K562 (cell line): ENCODE measurements around the gene FN3KRP. TPM values are rescaled to one million over a fixed set of nuclear protein-coding genes. Genes with fewer than 3 reads are reported as not detected.

Experiments used
- ATAC-seq: fragments of 200-7000 bp; cut with Tn5 transposase; 3 replicates; pipeline ENCODE4 v1.9.1; 2020; ENCODE audit warnings: moderate library complexity
- BruUV-seq: library from RNA; stranded (reverse); fragments of 400-500 nt; replicated peaks from 2 replicates; lab custom pipeline; 2021; lab: Mats Ljungman, UMichigan
- CTCF ChIA-PET: fragments of 300-600 bp; formaldehyde crosslinking; extraction: SDS; loops from one replicate; lab custom pipeline; 2021; ENCODE audit warnings: low intra/inter-chr PET ratio; lab: Yijun Ruan, JAX
- POLR2A ChIA-PET: fragments of 300-600, 350-650 bp; sonication (Branson Sonifier 250); formaldehyde crosslinking; extraction: SDS; loops from one replicate; lab custom pipeline; 2021; ENCODE audit warnings: antibody characterized with exemption, inconsistent platforms; lab: Yijun Ruan, JAX
- DNase-seq, 4 experiments: peaks; one replicate each; pipeline versions ENCODE4 v3.0.0 to v3.0.0-alpha.2; 2011 to 2018; ENCODE audit warnings: low spot score in 3 of 4, mixed read lengths in 3 of 4; ENCODE audit errors: extremely low read depth in 1 of 4
- FAIRE-seq: peaks from 2 replicates; lab custom pipeline; 2011; peaks lifted over from hg19 to GRCh38; lab: Jason Lieb, UNC
- H2AFZ ChIP-seq: 2 replicates; pipeline ENCODE4 v1.6.0; 2011; ENCODE audit warnings: low read depth, low read length, control low read depth, inconsistent platforms
- H3K27ac ChIP-seq: fragments of 200-600 bp; 3 replicates; pipeline ENCODE4 v1.8.0; 2011; ENCODE audit warnings: low read depth, mild to moderate bottlenecking, control low read depth, inconsistent platforms, low read length, moderate library complexity, mixed read lengths; ENCODE audit errors: extremely low read depth
- H3K27me3 ChIP-seq, 2 experiments: fragments of 300-600 bp in 1 of 2; 2 replicates in 1 of 2; 3 replicates in 1 of 2; pipeline versions ENCODE4 v1.6.0 to v1.8.0; 2011; ENCODE audit warnings: inconsistent platforms in 2 of 2, low read length in 2 of 2, mild to moderate bottlenecking in 1 of 2, mixed read lengths in 1 of 2, moderate library complexity in 1 of 2; ENCODE audit not compliant: control insufficient read depth in 2 of 2, insufficient read depth in 2 of 2
- H3K36me3 ChIP-seq: fragments of 300-600 bp; 3 replicates; pipeline ENCODE4 v1.8.0; 2011; ENCODE audit warnings: mild to moderate bottlenecking, low read length, inconsistent platforms; ENCODE audit not compliant: control insufficient read depth, insufficient read depth
- H3K4me1 ChIP-seq, 2 experiments: fragments of 200-600 bp in 1 of 2; replicated peaks in 1 of 2; 2 replicates in 1 of 2; 3 replicates in 1 of 2; pipeline versions ENCODE4 v1.5.1 to v1.8.0; 2011; ENCODE audit warnings: inconsistent platforms in 2 of 2, low read length in 2 of 2, mild to moderate bottlenecking in 1 of 2, mixed read lengths in 1 of 2, moderate library complexity in 1 of 2; ENCODE audit not compliant: control insufficient read depth in 2 of 2, insufficient read depth in 2 of 2
- H3K4me2 ChIP-seq: 2 replicates; pipeline ENCODE4 v1.6.1; 2011; ENCODE audit warnings: low read length, control low read depth, inconsistent platforms, mixed read lengths; ENCODE audit not compliant: insufficient read depth
- H3K4me3 ChIP-seq: fragments of 200-600 bp; sonication (generic), shearing (Covaris generic); 2 replicates; pipeline ENCODE4 v1.5.1; 2016; ENCODE audit warnings: control low read depth, inconsistent platforms
- H3K79me2 ChIP-seq: fragments of 200-600 bp; 3 replicates; pipeline ENCODE4 v1.8.0; 2011; ENCODE audit warnings: low read length, inconsistent platforms; ENCODE audit not compliant: control insufficient read depth, insufficient read depth
- H3K9ac ChIP-seq, 2 experiments: 2 replicates each; pipeline versions ENCODE4 v1.6.0 to v1.6.1; 2011; ENCODE audit warnings: low read depth in 2 of 2, low read length in 2 of 2, control low read depth in 1 of 2, inconsistent platforms in 1 of 2, mild to moderate bottlenecking in 1 of 2, mixed read lengths in 1 of 2; ENCODE audit not compliant: insufficient read depth in 1 of 2
- H3K9me1 ChIP-seq: one replicate; pipeline ENCODE4 v1.6.0; 2011; ENCODE audit warnings: inconsistent platforms, mild to moderate bottlenecking, low read length, moderate library complexity; ENCODE audit not compliant: control insufficient read depth, insufficient read depth
- H3K9me3 ChIP-seq: replicated peaks from 2 replicates; pipeline ENCODE4 v1.5.1; 2011; ENCODE audit warnings: low read depth, low read length, inconsistent platforms; ENCODE audit not compliant: control insufficient read depth, insufficient read depth
- H4K20me1 ChIP-seq: replicated peaks from 2 replicates; pipeline ENCODE4 v1.6.1; 2011; ENCODE audit warnings: low read length, inconsistent platforms, mixed read lengths; ENCODE audit not compliant: control insufficient read depth, insufficient read depth
- ZNF589 ChIP-seq: fragments of 200-800 bp; sonication (Bioruptor generic); IDR thresholded peaks from 2 replicates; pipeline ENCODE4 v1.6.1; 2016; ENCODE audit warnings: low read depth, missing genetic modification characterization, missing compliant biosample characterization
- ZZZ3 ChIP-seq: fragments of 450-650 bp; IDR thresholded peaks from 2 replicates; pipeline ENCODE4 v1.6.1; 2016; ENCODE audit warnings: antibody characterized with exemption, mild to moderate bottlenecking, moderate library complexity
- WGBS: fragments of 100-300 bp; shearing (Covaris generic); methylation state at CpG from one replicate; pipeline ENCODE4 v1.1.6; 2016; ENCODE audit warnings: low coverage, mixed read lengths; ENCODE audit not compliant: insufficient coverage; ENCODE audit errors: missing lambda C conversion rate; 5-methylcytosine and 5-hydroxymethylcytosine counted together
- in situ Hi-C: fragments of 300-500 bp; cut with MboI; formaldehyde crosslinking; loops from 4 replicates; pipeline ENCODE4 v1.15.0; 2018; ENCODE audit warnings: inconsistent platforms, mixed read lengths
- intact Hi-C: fragments of 100-400 bp; cut with micrococcal nuclease; formaldehyde crosslinking; loops from 2 replicates; pipeline ENCODE4 v1.14.2; 2022
- polyA plus RNA-seq, 8 experiments: library from polyadenylated mRNA; depleted of rRNA in 4 of 8; stranded (reverse) in 5 of 8; unstranded in 3 of 8; fragments of >200 nt; fragmentation: Nextera tagmentation in 2 of 8; fragmentation: Illumina TruSeq in 1 of 8; extraction: Ambion mirVana in 2 of 8; extraction: Trizol in 1 of 8; gene quantifications; 2 replicates each; pipeline versions ENCODE4 v1.2.1 to v1.2.3, GENCODE V29; 2011 to 2014; ENCODE audit warnings: inconsistent platforms in 1 of 8, missing spikeins in 1 of 8
- total RNA-seq, 7 experiments: library from RNA; depleted of rRNA in 6 of 7; stranded (reverse); fragments of >200 nt in 6 of 7; fragmentation: Illumina TruSeq in 2 of 7; extraction: Trizol in 2 of 7; gene quantifications; 2 replicates each; pipeline versions ENCODE4 v1.2.1 to v1.2.3, GENCODE V29; 2011 to 2021; ENCODE audit warnings: low replicate concordance in 1 of 7
- TF ChIP-seq, protein P1 (sequence below), 2 experiments: fragments of 450-650 bp; IDR thresholded peaks; 2 replicates each; pipeline ENCODE4 v1.6.1; 2016; ENCODE audit warnings: mild to moderate bottlenecking in 2 of 2, borderline replicate concordance in 1 of 2, low read depth in 1 of 2, moderate library complexity in 1 of 2
- TF ChIP-seq, protein P2 (sequence below): fragments of 150-350 bp; IDR thresholded peaks from 2 replicates; pipeline ENCODE4 v1.6.1; 2014; ENCODE audit warnings: low read depth, mild to moderate bottlenecking, low read length, borderline replicate concordance

Gene FN3KRP
- total and polyA plus RNA-seq, 9 of the 15 experiments (the other 6 are each of a cell fraction or from before 2014, with no cell fraction given): 2.0 to 32.1 (median 24.9) TPM

DNA sequence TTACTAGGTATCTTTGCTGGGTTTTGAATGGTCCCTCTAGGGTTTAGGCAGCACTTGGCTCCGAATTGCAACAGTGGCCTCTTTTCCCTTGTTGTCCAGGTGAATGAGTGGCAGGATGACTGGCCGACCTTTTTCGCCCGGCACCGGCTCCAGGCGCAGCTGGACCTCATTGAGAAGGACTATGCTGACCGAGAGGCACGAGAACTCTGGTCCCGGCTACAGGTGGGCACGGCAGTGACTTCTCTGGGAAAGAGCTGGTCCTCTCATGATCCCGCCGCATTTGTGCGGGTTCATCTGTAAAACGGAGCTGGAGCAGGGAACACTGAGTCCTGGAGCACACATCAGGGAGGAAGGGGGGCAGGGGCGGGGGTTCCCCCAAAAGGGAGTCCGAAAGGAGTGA is 32.2 kb downstream of the FN3KRP start:
- POLR2A ChIA-PET: interaction anchor here (0.9 kb wide), 1 partner anchor 12 kb away, joined by 3 read pairs; no protein-coding TSS in a partner anchor
- no peak overlapping the region for H3K4me2 ChIP-seq
- H3K27me3 ChIP-seq: no peaks in the 10 kb centered on the region
- CTCF ChIA-PET: no interaction called here
- in situ Hi-C loops (no loop called here), intact Hi-C loops (no loop called here)
- FAIRE-seq: no peak
- peaks cover 13% of the 10 kb centered on the region for H3K9me3 ChIP-seq
- no peak for ATAC-seq
- WGBS: 90% methylated on average over 16 of the region's 16 CpGs
- no peak overlapping the region for H3K27ac ChIP-seq
- no peak overlapping the region for H3K4me3 ChIP-seq
- DNase-seq: no peak
- peaks cover 9% of the 10 kb centered on the region for H3K36me3 ChIP-seq
- H3K9me1 ChIP-seq: no peaks in the 10 kb centered on the region
- H2AFZ ChIP-seq: no peak overlapping the region
- H3K79me2 ChIP-seq: peaks cover 15% of the 10 kb centered on the region
- no peaks in the 10 kb centered on the region for H4K20me1 ChIP-seq
- BruUV-seq: no TSS peak
- no peak overlapping the region for H3K9ac ChIP-seq
- peaks cover 5 to 31% of the 10 kb centered on the region in 2 experiments; a peak in 4 of 5 replicates for H3K4me1 ChIP-seq
- TF ChIP-seq ZNF589 (CRISPR knock-in tag): no peak
- TF ChIP-seq, protein P1, sequence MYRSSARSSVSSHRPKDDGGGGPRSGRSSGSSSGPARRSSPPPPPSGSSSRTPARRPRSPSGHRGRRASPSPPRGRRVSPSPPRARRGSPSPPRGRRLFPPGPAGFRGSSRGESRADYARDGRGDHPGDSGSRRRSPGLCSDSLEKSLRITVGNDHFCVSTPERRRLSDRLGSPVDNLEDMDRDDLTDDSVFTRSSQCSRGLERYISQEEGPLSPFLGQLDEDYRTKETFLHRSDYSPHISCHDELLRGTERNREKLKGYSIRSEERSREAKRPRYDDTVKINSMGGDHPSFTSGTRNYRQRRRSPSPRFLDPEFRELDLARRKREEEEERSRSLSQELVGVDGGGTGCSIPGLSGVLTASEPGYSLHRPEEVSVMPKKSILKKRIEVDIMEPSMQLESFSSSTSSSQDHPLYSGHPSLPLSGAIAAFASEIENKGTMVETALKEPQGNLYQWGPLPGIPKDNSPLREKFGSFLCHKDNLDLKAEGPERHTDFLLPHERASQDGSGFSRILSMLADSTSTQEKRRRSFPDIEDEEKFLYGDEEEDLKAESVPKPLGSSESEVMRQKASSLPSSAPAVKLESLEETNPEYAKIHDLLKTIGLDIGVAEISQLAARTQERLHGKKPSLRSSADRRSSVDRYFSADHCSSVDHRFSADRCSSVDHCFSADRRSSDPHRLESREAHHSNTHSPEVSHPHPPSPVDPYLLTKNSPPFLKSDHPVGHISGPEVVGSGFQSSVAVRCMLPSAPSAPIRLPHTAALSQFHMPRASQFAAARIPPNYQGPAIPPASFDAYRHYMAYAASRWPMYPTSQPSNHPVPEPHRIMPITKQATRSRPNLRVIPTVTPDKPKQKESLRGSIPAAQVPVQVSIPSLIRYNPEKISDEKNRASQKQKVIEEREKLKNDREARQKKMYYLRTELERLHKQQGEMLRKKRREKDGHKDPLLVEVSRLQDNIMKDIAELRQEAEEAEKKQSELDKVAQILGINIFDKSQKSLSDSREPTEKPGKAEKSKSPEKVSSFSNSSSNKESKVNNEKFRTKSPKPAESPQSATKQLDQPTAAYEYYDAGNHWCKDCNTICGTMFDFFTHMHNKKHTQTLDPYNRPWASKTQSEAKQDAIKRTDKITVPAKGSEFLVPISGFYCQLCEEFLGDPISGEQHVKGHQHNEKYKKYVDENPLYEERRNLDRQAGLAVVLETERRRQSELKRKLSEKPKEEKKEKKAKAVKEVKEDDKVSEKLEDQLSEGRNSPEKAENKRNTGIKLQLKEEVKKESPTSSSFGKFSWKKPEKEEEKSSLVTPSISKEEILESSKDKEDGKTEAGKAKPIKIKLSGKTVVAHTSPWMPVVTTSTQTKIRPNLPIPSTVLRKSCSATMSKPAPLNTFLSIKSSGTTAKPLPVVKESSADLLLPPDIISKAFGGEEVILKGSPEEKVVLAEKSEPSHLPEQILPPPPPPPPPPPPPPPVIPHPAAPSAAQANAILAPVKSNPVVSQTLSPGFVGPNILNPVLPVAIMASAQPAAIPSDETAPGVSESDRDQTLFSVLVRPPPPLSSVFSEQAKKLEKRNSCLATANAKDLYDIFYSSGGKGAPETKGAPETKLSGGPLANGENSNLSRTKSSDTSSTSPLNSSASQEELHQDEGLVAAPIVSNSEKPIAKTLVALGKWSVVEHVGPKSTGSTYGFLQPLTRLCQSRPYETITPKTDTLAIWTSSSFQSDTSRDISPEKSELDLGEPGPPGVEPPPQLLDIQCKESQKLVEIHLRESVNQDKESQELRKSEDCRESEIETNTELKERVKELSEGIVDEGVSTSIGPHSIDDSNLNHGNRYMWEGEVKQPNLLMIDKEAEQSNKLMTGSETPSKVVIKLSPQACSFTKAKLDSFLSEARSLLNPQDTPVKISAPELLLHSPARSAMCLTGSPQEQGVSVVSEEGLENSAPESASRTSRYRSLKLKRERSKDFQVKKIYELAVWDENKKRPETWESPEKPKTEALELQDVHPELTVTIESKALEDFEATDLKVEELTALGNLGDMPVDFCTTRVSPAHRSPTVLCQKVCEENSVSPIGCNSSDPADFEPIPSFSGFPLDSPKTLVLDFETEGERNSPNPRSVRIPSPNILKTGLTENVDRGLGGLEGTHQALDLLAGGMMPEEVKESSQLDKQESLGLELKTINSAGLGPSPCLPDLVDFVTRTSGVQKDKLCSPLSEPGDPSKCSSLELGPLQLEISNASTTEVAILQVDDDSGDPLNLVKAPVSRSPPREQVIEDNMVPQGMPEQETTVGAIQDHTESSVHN (IDR thresholded peaks at IDR 0.05; ENCODE audit: borderline replicate concordance in 1 of 2, low read depth in 1 of 2): no peak
- no peak for TF ChIP-seq ZZZ3
- TF ChIP-seq, protein P2, sequence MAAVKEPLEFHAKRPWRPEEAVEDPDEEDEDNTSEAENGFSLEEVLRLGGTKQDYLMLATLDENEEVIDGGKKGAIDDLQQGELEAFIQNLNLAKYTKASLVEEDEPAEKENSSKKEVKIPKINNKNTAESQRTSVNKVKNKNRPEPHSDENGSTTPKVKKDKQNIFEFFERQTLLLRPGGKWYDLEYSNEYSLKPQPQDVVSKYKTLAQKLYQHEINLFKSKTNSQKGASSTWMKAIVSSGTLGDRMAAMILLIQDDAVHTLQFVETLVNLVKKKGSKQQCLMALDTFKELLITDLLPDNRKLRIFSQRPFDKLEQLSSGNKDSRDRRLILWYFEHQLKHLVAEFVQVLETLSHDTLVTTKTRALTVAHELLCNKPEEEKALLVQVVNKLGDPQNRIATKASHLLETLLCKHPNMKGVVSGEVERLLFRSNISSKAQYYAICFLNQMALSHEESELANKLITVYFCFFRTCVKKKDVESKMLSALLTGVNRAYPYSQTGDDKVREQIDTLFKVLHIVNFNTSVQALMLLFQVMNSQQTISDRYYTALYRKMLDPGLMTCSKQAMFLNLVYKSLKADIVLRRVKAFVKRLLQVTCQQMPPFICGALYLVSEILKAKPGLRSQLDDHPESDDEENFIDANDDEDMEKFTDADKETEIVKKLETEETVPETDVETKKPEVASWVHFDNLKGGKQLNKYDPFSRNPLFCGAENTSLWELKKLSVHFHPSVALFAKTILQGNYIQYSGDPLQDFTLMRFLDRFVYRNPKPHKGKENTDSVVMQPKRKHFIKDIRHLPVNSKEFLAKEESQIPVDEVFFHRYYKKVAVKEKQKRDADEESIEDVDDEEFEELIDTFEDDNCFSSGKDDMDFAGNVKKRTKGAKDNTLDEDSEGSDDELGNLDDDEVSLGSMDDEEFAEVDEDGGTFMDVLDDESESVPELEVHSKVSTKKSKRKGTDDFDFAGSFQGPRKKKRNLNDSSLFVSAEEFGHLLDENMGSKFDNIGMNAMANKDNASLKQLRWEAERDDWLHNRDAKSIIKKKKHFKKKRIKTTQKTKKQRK: no peak
